HepG2 (cell line): Measurements from ENCODE around the gene ADIPOR2. TPM values are rescaled to one million over a fixed set of nuclear protein-coding genes. Genes with fewer than 3 reads are reported as not detected.
A peak's percentile ranks its signal among the peaks of the same experiment; 100 is the strongest.

Experiments used
- ARID2 ChIP-seq: sonication (generic); formaldehyde crosslinking; IDR thresholded peaks from 2 replicates; pipeline ENCODE4 v1.8.1; 2022; ENCODE audit warnings: mild to moderate bottlenecking, missing genetic modification reagents, borderline replicate concordance
- BRD4 ChIP-seq: sonication (generic); formaldehyde crosslinking; IDR thresholded peaks from 2 replicates; pipeline ENCODE4 v1.4.0; 2020; ENCODE audit warnings: missing genetic modification reagents
- CHD4 ChIP-seq: fragments of 200-600 bp; sonication (generic); IDR thresholded peaks from 2 replicates; pipeline ENCODE4 v1.7.0; 2017; ENCODE audit warnings: mild to moderate bottlenecking, low read length, borderline replicate concordance
- DNMT1 ChIP-seq: sonication (generic); formaldehyde crosslinking; IDR thresholded peaks from 2 replicates; pipeline ENCODE4 v1.5.1; 2020; ENCODE audit warnings: mild to moderate bottlenecking, missing genetic modification reagents
- HDAC1 ChIP-seq: sonication (generic); formaldehyde crosslinking; IDR thresholded peaks from 2 replicates; pipeline ENCODE4 v1.5.1; 2020; ENCODE audit warnings: mild to moderate bottlenecking, missing genetic modification reagents
- IKZF1 ChIP-seq: fragments of 450-650 bp; IDR thresholded peaks from 2 replicates; pipeline ENCODE4 v1.7.1; 2016
- MBD4 ChIP-seq: IDR thresholded peaks from 2 replicates; pipeline ENCODE4 v1.6.1; 2012; ENCODE audit warnings: low read length, inconsistent platforms, borderline replicate concordance
- TAF15 ChIP-seq: fragments of 200-400 bp; formaldehyde crosslinking; IDR thresholded peaks from one replicate; pipeline ENCODE4 v1.6.1; 2018; ENCODE audit warnings: mild to moderate bottlenecking, low read depth, low read length; ENCODE audit not compliant: poor library complexity, severe bottlenecking
- TEAD3 ChIP-seq: optimal IDR thresholded peaks from 2 replicates; pipeline ENCODE3; 2016; ENCODE audit warnings: borderline replicate concordance
- YEATS4 ChIP-seq: sonication (generic); formaldehyde crosslinking; IDR thresholded peaks from 2 replicates; pipeline ENCODE4 v1.4.0; 2020; ENCODE audit warnings: missing genetic modification reagents, borderline replicate concordance
- ZBTB21 ChIP-seq: sonication (generic); formaldehyde crosslinking; IDR thresholded peaks from 2 replicates; pipeline ENCODE4 v1.4.0; 2020; ENCODE audit warnings: missing genetic modification reagents
- ZBTB44 ChIP-seq: sonication (generic); formaldehyde crosslinking; IDR thresholded peaks from 2 replicates; pipeline ENCODE4 v1.4.0; 2020; ENCODE audit warnings: missing genetic modification reagents
- ZFAT ChIP-seq: sonication (generic); formaldehyde crosslinking; conservative IDR thresholded peaks from 2 replicates; pipeline ENCODE4 v1.8.1; 2023; ENCODE audit warnings: missing genetic modification reagents, inconsistent platforms
- ZIK1 ChIP-seq: sonication (generic); formaldehyde crosslinking; IDR thresholded peaks from 2 replicates; pipeline ENCODE4 v1.5.0; 2020; ENCODE audit warnings: mild to moderate bottlenecking, low read depth, missing genetic modification reagents, borderline replicate concordance
- ZMYM2 ChIP-seq: sonication (generic); formaldehyde crosslinking; IDR thresholded peaks from 2 replicates; pipeline ENCODE4 v1.8.0; 2022; ENCODE audit warnings: mild to moderate bottlenecking, missing genetic modification reagents
- ZNF407 ChIP-seq: sonication (generic); formaldehyde crosslinking; IDR thresholded peaks from one replicate; pipeline ENCODE4 v1.5.1; 2020; ENCODE audit warnings: mild to moderate bottlenecking, missing genetic modification reagents; ENCODE audit errors: not compliant biosample characterization
- ZNF547 ChIP-seq: sonication (generic); formaldehyde crosslinking; IDR thresholded peaks from 2 replicates; pipeline ENCODE4 v1.5.1; 2020; ENCODE audit warnings: mild to moderate bottlenecking, missing genetic modification reagents
- ZNF549 ChIP-seq: sonication (generic); formaldehyde crosslinking; IDR thresholded peaks from 2 replicates; pipeline ENCODE4 v1.5.0; 2020; ENCODE audit warnings: missing genetic modification reagents
- ZNF772 ChIP-seq: sonication (generic); formaldehyde crosslinking; IDR thresholded peaks from 2 replicates; pipeline ENCODE4 v1.5.0; 2020; ENCODE audit warnings: mild to moderate bottlenecking, missing genetic modification reagents
- polyA plus RNA-seq, 8 experiments: library from polyadenylated mRNA; depleted of rRNA in 3 of 8; stranded (reverse) in 7 of 8; unstranded in 1 of 8; fragments of >200 nt; fragmentation: Illumina TruSeq in 4 of 8; extraction: Trizol in 4 of 8; gene quantifications; 2 replicates each; pipeline versions ENCODE4 v1.2.1 to v1.2.3, GENCODE V29; 2011 to 2016; ENCODE audit warnings: low read depth in 4 of 8, missing spikeins in 1 of 8, mixed read lengths in 1 of 8; ENCODE audit not compliant: insufficient read depth in 1 of 8
- total RNA-seq, 5 experiments: library from RNA; depleted of rRNA; stranded (reverse); fragments of >200 nt; fragmentation: Illumina TruSeq; extraction: Trizol; gene quantifications; 2 replicates each; pipeline ENCODE4 v1.2.3, GENCODE V29; 2016; ENCODE audit warnings: low read depth in 1 of 5
- TF ChIP-seq, protein P1 (sequence below): sonication (generic); formaldehyde crosslinking; IDR thresholded peaks from 2 replicates; pipeline ENCODE4 v1.5.1; 2020; ENCODE audit warnings: missing genetic modification reagents, mild to moderate bottlenecking, borderline replicate concordance

Gene ADIPOR2
- total and polyA plus RNA-seq, 2 of the 13 experiments (the other 11 are each of a cell fraction or from before 2014, with no cell fraction given), result 35.2 to 52.2 TPM

DNA sequence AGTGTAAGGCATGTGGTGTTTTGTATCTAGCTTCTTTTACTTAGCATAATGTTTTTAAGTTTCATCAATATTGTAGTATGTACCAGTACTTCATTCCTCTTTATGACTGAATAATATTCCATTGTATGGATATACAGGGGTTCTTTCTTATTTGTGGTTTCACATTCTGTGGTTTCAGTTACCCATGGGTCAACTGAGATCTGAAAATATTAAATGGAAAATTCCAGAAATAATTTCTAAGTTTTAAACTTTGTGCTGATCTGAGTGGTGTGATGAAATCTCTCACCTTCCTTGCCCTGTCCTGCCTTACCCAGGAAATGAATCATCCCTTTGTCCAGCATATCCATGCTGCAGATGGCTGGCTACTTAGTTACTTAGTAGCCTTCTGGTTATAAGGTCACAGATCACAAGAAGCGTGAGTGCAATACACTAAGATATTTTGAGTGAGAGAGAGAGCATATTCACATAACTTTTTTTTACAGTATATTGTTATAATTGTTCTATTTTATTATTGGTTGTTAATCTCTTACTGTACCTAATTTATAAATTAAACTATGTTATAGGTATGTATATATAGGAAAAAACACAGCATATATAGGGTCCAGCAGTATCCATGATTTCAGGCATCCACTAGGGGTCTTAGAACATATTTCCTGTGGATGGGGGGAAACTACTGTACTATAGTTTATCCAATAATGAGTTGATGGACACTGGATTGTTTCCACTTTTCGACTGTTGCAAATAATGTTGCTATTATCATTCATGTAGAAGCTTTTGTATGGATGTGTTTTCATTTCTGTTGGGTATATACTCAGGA lies 69.9 kb downstream of the ADIPOR2 start (continued):
- TF ChIP-seq CHD4, result peak; percentile 36; the same call in 1 of the 2 replicates
- TF ChIP-seq ZMYM2 (CRISPR knock-in tag), result 0 out of 2 replicates have a peak, but pooled peaks have one; percentile 78
- TF ChIP-seq ZNF772 (CRISPR knock-in tag), result no peak
- no peak for TF ChIP-seq ZBTB21 (CRISPR knock-in tag)
- TF ChIP-seq IKZF1, result no peak
- TF ChIP-seq YEATS4 (CRISPR knock-in tag), result no peak
- TF ChIP-seq TAF15, result no peak
- TF ChIP-seq ZNF547, result no peak
- TF ChIP-seq MBD4, result no peak; the same call in 1 of the 2 replicates
- TF ChIP-seq BRD4 (CRISPR knock-in tag), result no peak
- TF ChIP-seq ZFAT (CRISPR knock-in tag), result no peak
- no peak for TF ChIP-seq DNMT1 (CRISPR knock-in tag)
- TF ChIP-seq ZNF407, result no peak
- no peak for TF ChIP-seq HDAC1 (CRISPR knock-in tag)
- TF ChIP-seq ZBTB44 (CRISPR knock-in tag), result no peak
- no peak for TF ChIP-seq ZNF549 (CRISPR knock-in tag)
- TF ChIP-seq, protein P1, sequence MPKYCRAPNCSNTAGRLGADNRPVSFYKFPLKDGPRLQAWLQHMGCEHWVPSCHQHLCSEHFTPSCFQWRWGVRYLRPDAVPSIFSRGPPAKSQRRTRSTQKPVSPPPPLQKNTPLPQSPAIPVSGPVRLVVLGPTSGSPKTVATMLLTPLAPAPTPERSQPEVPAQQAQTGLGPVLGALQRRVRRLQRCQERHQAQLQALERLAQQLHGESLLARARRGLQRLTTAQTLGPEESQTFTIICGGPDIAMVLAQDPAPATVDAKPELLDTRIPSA (CRISPR knock-in tag), result no peak
- TF ChIP-seq TEAD3, result peak; percentile 76
- no peak for TF ChIP-seq ARID2
- no peak for TF ChIP-seq ZIK1 (CRISPR knock-in tag)
